SU-DHL-6 (cell line): ENCODE data around the gene GPSM1.

Source experiments
- H2AFZ ChIP-seq: fragments of 200-600 bp; sonication (generic); 2 replicates; pipeline ENCODE4 v1.6.1; 2014; ENCODE audit warnings: low read depth, mild to moderate bottlenecking, moderate library complexity, mixed read lengths, antibody characterized with exemption, low read length; ENCODE audit not compliant: severe bottlenecking
- H3F3A ChIP-seq: fragments of 200-600 bp; shearing (Covaris generic); 2 replicates; pipeline ENCODE4 v1.6.0; 2016; ENCODE audit warnings: antibody characterized with exemption, mild to moderate bottlenecking; ENCODE audit not compliant: insufficient read depth
- H3K27ac ChIP-seq: fragments of 200-600 bp; sonication (generic); 2 replicates; pipeline ENCODE4 v1.5.1; 2016; ENCODE audit warnings: low read depth, mild to moderate bottlenecking, low read length, moderate library complexity, mixed read lengths
- H3K27me3 ChIP-seq: fragments of 200-600 bp; sonication (generic), shearing (Covaris generic); 2 replicates; pipeline ENCODE4 v1.6.0; 2014; ENCODE audit warnings: mild to moderate bottlenecking, low read length
- H3K36me3 ChIP-seq: fragments of 200-600 bp; sonication (generic); 2 replicates; pipeline ENCODE4 v1.6.1; 2014; ENCODE audit warnings: mild to moderate bottlenecking, low read length, mixed read lengths
- H3K4me2 ChIP-seq: fragments of 300-600, 200-600 bp; shearing (Covaris generic), sonication (generic); 2 replicates; pipeline ENCODE4 v1.6.0; 2014; ENCODE audit warnings: low read length, low read depth, mild to moderate bottlenecking; ENCODE audit not compliant: poor library complexity, severe bottlenecking
- H3K4me3 ChIP-seq: fragments of 200-600 bp; sonication (generic); 2 replicates; pipeline ENCODE4 v1.5.1; 2014; ENCODE audit warnings: antibody characterized with exemption, low read length, mild to moderate bottlenecking, mixed read lengths; ENCODE audit not compliant: insufficient read depth, poor library complexity, severe bottlenecking
- H3K79me2 ChIP-seq: fragments of 200-600 bp; sonication (generic); 2 replicates; pipeline ENCODE4 v1.6.1; 2014; ENCODE audit warnings: mild to moderate bottlenecking, low read length, moderate library complexity; ENCODE audit not compliant: insufficient read depth
- H3K9ac ChIP-seq: fragments of 200-600 bp; sonication (generic); 2 replicates; pipeline ENCODE4 v1.7.0; 2014; ENCODE audit warnings: mild to moderate bottlenecking, low read length
- H3K9me2 ChIP-seq: fragments of 200-600 bp; sonication (generic); replicated peaks from 2 replicates; pipeline ENCODE4 v1.6.1; 2014; ENCODE audit warnings: low read length; ENCODE audit not compliant: insufficient read depth
- H3K9me3 ChIP-seq: fragments of 200-600 bp; sonication (generic); 2 replicates; pipeline ENCODE4 v1.6.1; 2014; ENCODE audit warnings: low read length, mixed read lengths; ENCODE audit not compliant: insufficient read depth
- H4K20me1 ChIP-seq: fragments of 200-600 bp; sonication (generic); 2 replicates; pipeline ENCODE4 v1.6.1; 2014; ENCODE audit warnings: low read depth, mild to moderate bottlenecking, antibody characterized with exemption, low read length, moderate library complexity, mixed read lengths
- CTCF ChIP-seq: fragments of 200-600 bp; sonication (generic); IDR thresholded peaks from one replicate; pipeline ENCODE4 v1.5.1; 2017; ENCODE audit warnings: antibody characterized with exemption, mild to moderate bottlenecking, low read length, moderate library complexity; ENCODE audit not compliant: insufficient read depth, poor library complexity, severe bottlenecking
- EZH2phosphoT487 ChIP-seq: fragments of 200-600 bp; sonication (generic), shearing (Covaris generic); conservative IDR thresholded peaks from 2 replicates; pipeline ENCODE4 v1.6.1; 2018; ENCODE audit warnings: mild to moderate bottlenecking, antibody characterized with exemption, low read length, moderate library complexity, mixed read lengths

The GPSM1 gene

GRCh38 chr9:136354592-136355085 lies 27.3 kb downstream of the GPSM1 start:
- no peaks in the 10 kb centered on the region for H4K20me1 ChIP-seq
- no peak overlapping the region for H3K4me2 ChIP-seq
- H3K27me3 ChIP-seq = no peaks in the 10 kb centered on the region
- no peak overlapping the region for H2AFZ ChIP-seq
- no peak overlapping the region for H3K9ac ChIP-seq
- no peaks in the 10 kb centered on the region for H3K9me3 ChIP-seq
- no peak overlapping the region for H3K4me3 ChIP-seq
- no peak overlapping the region for H3K27ac ChIP-seq
- H3F3A ChIP-seq = no peaks in the 10 kb centered on the region
- no peaks in the 10 kb centered on the region for H3K9me2 ChIP-seq
- TF ChIP-seq CTCF (no peak), EZH2phosphoT487 (no peak)
- no peaks in the 10 kb centered on the region for H3K79me2 ChIP-seq
- H3K36me3 ChIP-seq = no peaks in the 10 kb centered on the region

GRCh38 chr9:136355616-136356557 lies 28.5 kb downstream of the GPSM1 start:
- Histone ChIP-seq H3K4me3 (no peak overlapping the region), H3K4me2 (no peak overlapping the region), H3K27ac (no peak overlapping the region), H2AFZ (no peak overlapping the region), H3K27me3 (no peaks in the 10 kb centered on the region), H3K9me3 (no peaks in the 10 kb centered on the region), H3K9me2 (no peaks in the 10 kb centered on the region), H3K79me2 (no peaks in the 10 kb centered on the region), H3K36me3 (no peaks in the 10 kb centered on the region), H4K20me1 (no peaks in the 10 kb centered on the region), H3K9ac (no peak overlapping the region), H3F3A (no peaks in the 10 kb centered on the region)
- no peak for TF ChIP-seq EZH2phosphoT487
- TF ChIP-seq CTCF = no peak

- Histone ChIP-seq H2AFZ (no peak overlapping the region), H3K79me2 (no peaks in the 10 kb centered on the region), H4K20me1 (no peaks in the 10 kb centered on the region), H3K27me3 (no peaks in the 10 kb centered on the region), H3K4me3 (no peak overlapping the region), H3K4me2 (no peak overlapping the region), H3K27ac (no peak overlapping the region), H3K36me3 (no peaks in the 10 kb centered on the region), H3K9ac (no peak overlapping the region), H3K9me3 (no peaks in the 10 kb centered on the region), H3K9me2 (no peaks in the 10 kb centered on the region), H3F3A (no peaks in the 10 kb centered on the region)
- TF ChIP-seq EZH2phosphoT487 = no peak
- no peak for TF ChIP-seq CTCF
Measured at GRCh38 chr9:136357202-136357725, 29.9 kb downstream of the GPSM1 start.
